Measurements from ENCODE around the gene C19orf38.
"Not testable (repeated sequence)": the region's sequence is repeated elsewhere in the genome, so short reads cannot be mapped to it uniquely, and the experiment has no call there.

C19orf38 gene

GRCh38 chr19:10852098-10852800 is 4.0 kb downstream of the C19orf38 start:
- DNase-seq = peak; percentile 87

- DNase-seq = no peak
Measured at GRCh38 chr19:10852941-10853340, 4.7 kb downstream of the C19orf38 start.

- no peak for DNase-seq
Measured at GRCh38 chr19:10854350-10855089, 6.3 kb downstream of the C19orf38 start.

GRCh38 chr19:10855879-10856522 is 7.8 kb downstream of the C19orf38 start:
- DNase-seq = peak; percentile 28

GRCh38 chr19:10856899-10857298 is 8.7 kb downstream of the C19orf38 start:
- DNase-seq = not testable (repeated sequence)

- DNase-seq = peak; percentile 47
Measured at GRCh38 chr19:10858204-10858828, 10.1 kb downstream of the C19orf38 start.

- DNase-seq = peak; percentile 58
Measured at GRCh38 chr19:10861103-10861651, 13.0 kb downstream of the C19orf38 start.

- DNase-seq = no peak
Measured at GRCh38 chr19:10862561-10863106, 14.4 kb downstream of the C19orf38 start.

- peak; percentile 64 for DNase-seq
Measured at GRCh38 chr19:10863107-10863717, 15.0 kb downstream of the C19orf38 start.

GRCh38 chr19:10864538-10864899 is 16.3 kb downstream of the C19orf38 start:
- DNase-seq = peak; percentile 81

GRCh38 chr19:10866495-10866894 is 18.3 kb downstream of the C19orf38 start:
- no peak for DNase-seq

GRCh38 chr19:10868872-10869547 is 20.8 kb downstream of the C19orf38 start:
- no peak for DNase-seq

GRCh38 chr19:10869872-10870311 is 21.7 kb downstream of the C19orf38 start:
- DNase-seq = not testable (repeated sequence)

- DNase-seq = no peak
Measured at GRCh38 chr19:10870501-10870954, 22.3 kb downstream of the C19orf38 start.

- DNase-seq = peak; percentile 98
Measured at GRCh38 chr19:10870955-10871603, 22.9 kb downstream of the C19orf38 start, which contains the start of gene CARM1. Gene CARM1, plus strand, starts transcription at chr19:10871553. Its CDS starts 150 bp downstream, at chr19:10871703.

GRCh38 chr19:10871711-10872545 is 23.7 kb downstream of the C19orf38 start:
- DNase-seq = peak; percentile 31

- DNase-seq = peak; percentile 36
Measured at GRCh38 chr19:10872546-10873107, 24.4 kb downstream of the C19orf38 start.

GRCh38 chr19:10874024-10874423 is 25.8 kb downstream of the C19orf38 start:
- no peak for DNase-seq

GRCh38 chr19:10876459-10877240 is 28.4 kb downstream of the C19orf38 start:
- DNase-seq = no peak

Measured in EL (cell line).